ENCODE results near the gene ZNF573. TPM values are rescaled to one million over a fixed set of nuclear protein-coding genes. Genes with fewer than 3 reads are reported as not detected.
"Not testable (repeated sequence)": the region's sequence is repeated elsewhere in the genome, so short reads cannot be mapped to it uniquely, and the experiment has no call there.

ZNF573 gene
- total RNA-seq, 2 experiments from 2014 or later: 8.3 to 8.7 TPM

DNA sequence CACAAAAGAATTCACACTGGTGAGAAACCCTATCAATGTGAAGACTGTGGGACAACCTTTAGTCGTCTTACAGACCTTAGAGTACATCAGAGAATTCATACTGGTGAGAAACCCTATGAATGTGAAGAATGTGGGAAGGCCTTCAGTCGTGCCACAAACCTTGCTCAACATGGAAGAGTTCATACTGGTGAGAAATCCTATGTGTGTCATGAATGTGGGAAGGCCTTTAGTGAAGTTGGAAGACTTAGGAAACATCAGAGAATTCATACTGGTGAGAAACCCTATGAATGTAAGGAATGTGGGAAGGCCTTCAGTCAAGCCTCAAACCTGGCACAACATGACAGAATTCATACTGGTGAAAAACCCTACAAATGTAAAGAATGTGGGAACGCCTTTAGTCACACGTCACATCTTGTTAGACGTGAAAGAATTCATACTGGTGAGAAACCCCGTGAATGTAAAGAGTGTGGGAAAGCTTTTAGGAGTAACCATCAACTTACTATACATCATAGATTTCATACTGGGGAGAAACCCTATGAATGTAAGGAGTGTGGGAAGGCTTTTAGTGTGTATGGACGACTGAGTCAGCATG is 24.0 kb upstream of the ZNF573 start:
- H3K27ac Mint-ChIP-seq: no peak overlapping the region
- H3K4me3 Mint-ChIP-seq: no peak overlapping the region
- peaks cover 58% of the 10 kb centered on the region for H3K9me3 Mint-ChIP-seq
- TF ChIP-seq, protein P1, sequence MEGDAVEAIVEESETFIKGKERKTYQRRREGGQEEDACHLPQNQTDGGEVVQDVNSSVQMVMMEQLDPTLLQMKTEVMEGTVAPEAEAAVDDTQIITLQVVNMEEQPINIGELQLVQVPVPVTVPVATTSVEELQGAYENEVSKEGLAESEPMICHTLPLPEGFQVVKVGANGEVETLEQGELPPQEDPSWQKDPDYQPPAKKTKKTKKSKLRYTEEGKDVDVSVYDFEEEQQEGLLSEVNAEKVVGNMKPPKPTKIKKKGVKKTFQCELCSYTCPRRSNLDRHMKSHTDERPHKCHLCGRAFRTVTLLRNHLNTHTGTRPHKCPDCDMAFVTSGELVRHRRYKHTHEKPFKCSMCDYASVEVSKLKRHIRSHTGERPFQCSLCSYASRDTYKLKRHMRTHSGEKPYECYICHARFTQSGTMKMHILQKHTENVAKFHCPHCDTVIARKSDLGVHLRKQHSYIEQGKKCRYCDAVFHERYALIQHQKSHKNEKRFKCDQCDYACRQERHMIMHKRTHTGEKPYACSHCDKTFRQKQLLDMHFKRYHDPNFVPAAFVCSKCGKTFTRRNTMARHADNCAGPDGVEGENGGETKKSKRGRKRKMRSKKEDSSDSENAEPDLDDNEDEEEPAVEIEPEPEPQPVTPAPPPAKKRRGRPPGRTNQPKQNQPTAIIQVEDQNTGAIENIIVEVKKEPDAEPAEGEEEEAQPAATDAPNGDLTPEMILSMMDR (IDR thresholded peaks at IDR 0.05): no peak
- H3K36me3 Mint-ChIP-seq (ENCODE audit: low read depth): peaks cover 8% of the 10 kb centered on the region
- ChIA-PET CTCF (no interaction called here), POLR2A (no interaction called here)
- ATAC-seq (no peak), DNase-seq (no peak)
- intact Hi-C loops (cut with micrococcal nuclease): no loop called here
- H3K4me1 Mint-ChIP-seq (ENCODE audit: low read depth): no peaks in the 10 kb centered on the region
- H3K27me3 Mint-ChIP-seq: no peaks in the 10 kb centered on the region

DNA sequence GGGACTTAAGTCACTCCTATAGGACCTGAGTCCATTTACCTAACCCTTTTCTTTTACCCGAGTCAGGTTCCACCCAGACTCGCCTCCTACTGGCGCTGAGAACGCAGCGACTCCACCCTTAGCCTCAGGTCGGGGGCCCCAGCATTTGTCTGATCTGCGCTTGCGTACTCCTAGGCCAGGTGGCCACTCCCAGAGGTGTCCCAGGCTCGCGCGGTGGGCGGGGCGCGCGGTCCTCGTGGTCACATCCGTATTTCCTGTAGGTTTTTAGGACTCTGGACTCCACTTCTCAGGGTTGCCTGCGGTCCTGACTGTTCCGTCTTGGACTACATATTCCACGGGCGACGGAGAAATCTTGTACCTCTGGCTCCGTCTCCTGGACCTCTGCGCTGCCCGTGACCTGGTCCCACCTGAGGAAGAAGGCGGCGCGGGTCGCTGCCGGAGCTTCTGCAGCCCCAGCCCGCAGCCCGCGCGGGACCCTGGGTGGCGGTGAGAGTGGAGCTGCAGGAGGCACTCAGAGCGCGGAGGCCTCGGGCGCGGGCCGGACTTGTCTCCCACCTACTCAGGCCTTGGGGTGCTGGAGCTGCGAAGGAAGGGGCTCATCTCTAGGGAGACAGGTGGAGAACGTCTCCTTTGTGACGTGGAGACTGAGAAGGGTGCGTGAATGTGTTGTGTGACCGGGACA is 11.0 kb upstream of the ZNF573 start:
- ATAC-seq (no peak), DNase-seq (no peak)
- Mint-ChIP-seq H3K4me3 (no peak overlapping the region), H3K4me1 (ENCODE audit: low read depth) (no peaks in the 10 kb centered on the region), H3K9me3 (peaks cover 37% of the 10 kb centered on the region), H3K27me3 (no peaks in the 10 kb centered on the region), H3K36me3 (ENCODE audit: low read depth) (peaks cover 2% of the 10 kb centered on the region), H3K27ac (no peak overlapping the region)
- TF ChIP-seq, protein P1 (IDR thresholded peaks at IDR 0.05): no peak
- intact Hi-C loops (cut with micrococcal nuclease): no loop called here
- POLR2A ChIA-PET: interaction anchor here (0.5 kb wide), 1 partner anchor 30 kb away, joined by 3 read pairs; no protein-coding TSS in a partner anchor
- CTCF ChIA-PET: no interaction called here

DNA sequence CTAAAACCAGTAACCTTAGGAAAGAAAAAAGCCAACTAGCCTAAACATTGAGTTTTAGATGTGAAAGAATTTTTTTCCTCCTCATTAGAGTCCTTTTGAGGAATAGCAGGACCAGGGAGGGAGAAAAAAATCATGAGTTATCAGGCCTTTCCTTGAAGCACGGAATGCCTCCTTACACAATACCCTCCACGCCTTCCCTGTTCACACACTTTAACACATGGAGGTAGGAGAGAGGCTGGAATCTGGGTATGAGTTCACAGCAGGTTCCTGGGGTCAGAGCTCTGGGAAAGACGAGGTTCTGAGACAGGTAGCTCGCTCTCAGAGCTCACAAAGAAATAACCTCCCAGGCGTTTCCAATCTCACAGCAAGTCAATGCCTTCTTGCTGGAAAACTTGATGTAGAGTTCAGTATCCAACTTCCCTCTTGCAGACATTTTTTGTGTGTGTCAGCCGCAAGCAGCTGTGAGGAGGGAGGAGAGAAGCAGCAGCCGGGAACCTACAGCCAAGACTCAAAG is 716 bp downstream of the ZNF573 start:
- peak overlapping the region; percentile 99 for H3K27ac Mint-ChIP-seq
- TF ChIP-seq, protein P1 (IDR thresholded peaks at IDR 0.05): no peak
- H3K36me3 Mint-ChIP-seq (ENCODE audit: low read depth): peaks cover 39% of the 10 kb centered on the region
- H3K4me3 Mint-ChIP-seq: peak overlapping the region; percentile 98
- ChIA-PET POLR2A (interaction anchor here (0.7 to 1.8 kb wide), 4 partner anchors 13 to 184 kb away, joined by 3 to 5 read pairs (median 4); partner anchors contain the start of genes ZNF540 and ZNF571), CTCF (no interaction called here)
- peaks cover 43% of the 10 kb centered on the region for H3K4me1 Mint-ChIP-seq (ENCODE audit: low read depth)
- peaks cover 19% of the 10 kb centered on the region for H3K9me3 Mint-ChIP-seq
- no peak for DNase-seq
- H3K27me3 Mint-ChIP-seq: no peaks in the 10 kb centered on the region
- intact Hi-C loops (cut with micrococcal nuclease): no loop called here
- no peak for ATAC-seq

DNA sequence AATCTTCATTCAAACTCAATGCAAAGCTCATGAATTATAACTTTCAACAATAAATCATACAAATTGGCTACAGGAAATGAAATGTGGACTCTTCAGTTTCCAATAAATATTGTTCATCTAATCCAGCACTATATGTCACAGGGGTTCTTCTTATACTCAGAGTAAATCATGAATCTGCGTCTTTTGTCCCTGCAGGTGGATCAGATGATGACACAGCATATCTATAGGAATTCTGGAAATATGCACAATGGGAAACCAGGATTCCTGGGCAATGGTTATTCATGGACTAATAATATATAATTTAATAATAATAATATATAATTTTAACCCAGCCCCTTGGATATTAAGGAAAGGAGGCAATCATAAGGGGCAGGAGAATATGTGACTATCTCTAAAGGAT is 8.4 kb downstream of the ZNF573 start:
- no peak overlapping the region for H3K4me3 Mint-ChIP-seq
- peaks cover 15% of the 10 kb centered on the region for H3K9me3 Mint-ChIP-seq
- ATAC-seq: no peak
- DNase-seq: no peak
- H3K4me1 Mint-ChIP-seq (ENCODE audit: low read depth): peaks cover 16% of the 10 kb centered on the region
- H3K36me3 Mint-ChIP-seq (ENCODE audit: low read depth): peaks cover 67% of the 10 kb centered on the region
- TF ChIP-seq, protein P1 (IDR thresholded peaks at IDR 0.05): no peak
- CTCF ChIA-PET: no interaction called here
- no peaks in the 10 kb centered on the region for H3K27me3 Mint-ChIP-seq
- no peak overlapping the region for H3K27ac Mint-ChIP-seq
- POLR2A ChIA-PET: no interaction called here
- intact Hi-C loops (cut with micrococcal nuclease): no loop called here

DNA sequence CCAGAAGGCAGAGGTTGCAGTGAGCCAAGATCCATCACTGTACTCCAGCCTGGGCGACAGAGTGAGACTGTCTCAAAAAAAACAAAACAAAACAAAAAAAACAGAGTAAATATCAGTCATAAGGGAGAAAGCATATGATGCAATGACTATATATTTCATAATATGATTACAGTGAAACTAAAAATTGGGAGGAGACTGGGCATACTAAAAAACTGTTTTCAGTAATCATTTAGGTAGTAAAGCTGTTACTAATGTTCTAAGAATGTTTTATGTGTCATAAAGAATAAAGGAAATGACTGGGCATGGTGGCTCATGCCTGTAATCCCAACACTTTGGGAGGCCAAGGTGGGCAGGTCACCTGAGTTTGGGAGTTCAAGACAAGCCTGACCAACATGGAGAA is 15.9 kb downstream of the ZNF573 start:
- ATAC-seq: peak; percentile 45
- no peaks in the 10 kb centered on the region for H3K27me3 Mint-ChIP-seq
- POLR2A ChIA-PET: no interaction called here
- CTCF ChIA-PET: no interaction called here
- peak; percentile 7 for DNase-seq
- H3K4me1 Mint-ChIP-seq (ENCODE audit: low read depth): no peaks in the 10 kb centered on the region
- H3K27ac Mint-ChIP-seq: peak overlapping the region; percentile 38
- peaks cover 71% of the 10 kb centered on the region for H3K36me3 Mint-ChIP-seq (ENCODE audit: low read depth)
- no peak overlapping the region for H3K4me3 Mint-ChIP-seq
- TF ChIP-seq, protein P1 (IDR thresholded peaks at IDR 0.05): no peak
- intact Hi-C loops (cut with micrococcal nuclease): no loop called here
- peaks cover 8% of the 10 kb centered on the region for H3K9me3 Mint-ChIP-seq

DNA sequence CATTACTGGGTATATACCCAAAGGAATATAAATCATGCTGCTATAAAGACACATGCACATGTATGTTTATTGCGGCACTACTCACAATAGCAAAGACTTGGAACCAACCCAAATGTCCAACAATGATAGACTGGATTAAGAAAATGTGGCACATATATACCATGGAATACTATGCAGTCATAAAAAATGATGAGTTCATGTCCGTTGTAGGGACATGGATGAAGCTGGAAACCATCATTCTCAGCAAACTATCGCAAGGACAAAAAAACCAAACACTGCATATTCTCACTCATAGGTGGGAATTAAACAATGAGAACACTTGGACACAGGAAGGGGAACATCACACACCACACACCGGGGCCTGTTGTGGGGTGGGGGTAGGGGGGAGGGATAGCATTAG is 21.7 kb downstream of the ZNF573 start:
- CTCF ChIA-PET; H3K4me1 Mint-ChIP-seq (ENCODE audit: low read depth); ATAC-seq; H3K27ac Mint-ChIP-seq; H3K27me3 Mint-ChIP-seq; POLR2A ChIA-PET; DNase-seq; H3K4me3 Mint-ChIP-seq; intact Hi-C loops (cut with micrococcal nuclease): not testable (repeated sequence)
- peaks cover 19% of the 10 kb centered on the region for H3K9me3 Mint-ChIP-seq
- peaks cover 59% of the 10 kb centered on the region for H3K36me3 Mint-ChIP-seq (ENCODE audit: low read depth)

Data from activated CD8-positive, alpha-beta T cell treated with anti-CD3 and anti-CD28 coated beads for 36 hours (primary cell).